AG10803 (cell line): ENCODE results near the gene CAPNS2.

Source experiments
- DNase-seq: peaks from one replicate; pipeline ENCODE4 v3.0.0; 2010; ENCODE audit warnings: low read depth
- H3K4me3 ChIP-seq: 2 replicates; pipeline ENCODE4 v1.5.1; 2011; ENCODE audit warnings: mild to moderate bottlenecking, low read length, control low read depth
- TF ChIP-seq, protein P1 (sequence below): conservative IDR thresholded peaks from 2 replicates; pipeline ENCODE4 v1.5.1; 2011; ENCODE audit warnings: mild to moderate bottlenecking, low read length, control low read depth, inconsistent platforms

The CAPNS2 gene

DNA sequence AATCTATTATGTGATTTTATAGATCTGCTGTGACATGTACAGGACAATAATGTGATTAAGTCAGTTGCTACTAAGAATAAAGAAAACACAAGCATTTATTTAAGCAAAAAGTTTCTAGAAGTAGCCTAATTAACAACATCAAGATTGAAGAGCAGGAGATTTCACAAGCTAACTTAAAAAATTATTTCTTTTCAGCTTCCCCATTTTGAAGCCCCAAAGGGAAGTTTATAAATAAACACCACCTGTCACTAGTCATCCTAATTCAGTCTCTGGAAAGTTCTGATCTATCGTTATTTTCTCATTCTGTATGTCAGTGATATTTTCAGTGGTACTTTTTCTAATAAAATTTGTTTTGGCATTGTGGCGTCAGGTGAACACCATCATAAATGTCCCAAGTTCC, 8.3 kb downstream of the CAPNS2 start:
- no peak overlapping the region for H3K4me3 ChIP-seq
- TF ChIP-seq, protein P1, sequence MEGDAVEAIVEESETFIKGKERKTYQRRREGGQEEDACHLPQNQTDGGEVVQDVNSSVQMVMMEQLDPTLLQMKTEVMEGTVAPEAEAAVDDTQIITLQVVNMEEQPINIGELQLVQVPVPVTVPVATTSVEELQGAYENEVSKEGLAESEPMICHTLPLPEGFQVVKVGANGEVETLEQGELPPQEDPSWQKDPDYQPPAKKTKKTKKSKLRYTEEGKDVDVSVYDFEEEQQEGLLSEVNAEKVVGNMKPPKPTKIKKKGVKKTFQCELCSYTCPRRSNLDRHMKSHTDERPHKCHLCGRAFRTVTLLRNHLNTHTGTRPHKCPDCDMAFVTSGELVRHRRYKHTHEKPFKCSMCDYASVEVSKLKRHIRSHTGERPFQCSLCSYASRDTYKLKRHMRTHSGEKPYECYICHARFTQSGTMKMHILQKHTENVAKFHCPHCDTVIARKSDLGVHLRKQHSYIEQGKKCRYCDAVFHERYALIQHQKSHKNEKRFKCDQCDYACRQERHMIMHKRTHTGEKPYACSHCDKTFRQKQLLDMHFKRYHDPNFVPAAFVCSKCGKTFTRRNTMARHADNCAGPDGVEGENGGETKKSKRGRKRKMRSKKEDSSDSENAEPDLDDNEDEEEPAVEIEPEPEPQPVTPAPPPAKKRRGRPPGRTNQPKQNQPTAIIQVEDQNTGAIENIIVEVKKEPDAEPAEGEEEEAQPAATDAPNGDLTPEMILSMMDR = no peak
- no peak for DNase-seq

DNA sequence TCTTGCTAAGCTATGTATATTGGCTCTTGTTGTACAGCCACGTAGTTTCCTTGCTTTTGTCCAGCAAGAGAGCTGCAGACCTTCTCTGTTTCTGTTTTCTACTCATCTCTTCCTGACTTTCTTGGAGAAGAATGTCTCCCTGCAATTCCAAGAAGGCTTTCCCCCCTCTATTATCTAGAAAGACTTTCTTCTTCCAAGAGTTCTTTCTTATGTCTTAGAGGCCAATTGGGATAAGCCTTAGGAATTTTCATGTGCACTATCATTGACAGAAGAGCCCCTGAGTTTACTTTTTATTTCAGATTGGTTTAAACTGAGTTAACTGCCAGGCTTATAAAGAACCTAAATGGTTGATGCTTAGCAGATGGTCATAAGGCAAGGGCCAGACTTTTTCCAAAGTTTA, 9.0 kb downstream of the CAPNS2 start:
- no peak overlapping the region for H3K4me3 ChIP-seq
- DNase-seq = no peak
- TF ChIP-seq, protein P1 = no peak

DNA sequence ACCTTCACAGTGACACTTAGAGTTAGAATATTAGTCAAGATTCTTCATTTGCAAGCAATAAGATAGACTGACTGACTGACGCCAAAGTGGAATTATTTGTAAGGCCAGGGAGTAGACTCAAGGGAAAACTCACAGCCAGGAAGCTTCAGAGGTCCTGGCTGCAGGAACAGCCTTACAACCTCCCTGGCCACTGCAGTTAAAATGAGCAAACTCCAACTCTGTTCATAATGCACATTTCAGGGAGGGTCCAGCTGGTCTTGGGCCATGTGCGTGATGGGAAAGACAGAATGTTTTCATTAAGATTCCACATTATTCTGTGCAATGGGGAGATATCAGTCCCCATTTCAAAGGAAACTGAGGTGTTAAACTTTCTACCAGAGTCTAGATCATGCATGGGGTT, 9.9 kb downstream of the CAPNS2 start:
- TF ChIP-seq, protein P1 = no peak
- no peak for DNase-seq
- no peak overlapping the region for H3K4me3 ChIP-seq

DNA sequence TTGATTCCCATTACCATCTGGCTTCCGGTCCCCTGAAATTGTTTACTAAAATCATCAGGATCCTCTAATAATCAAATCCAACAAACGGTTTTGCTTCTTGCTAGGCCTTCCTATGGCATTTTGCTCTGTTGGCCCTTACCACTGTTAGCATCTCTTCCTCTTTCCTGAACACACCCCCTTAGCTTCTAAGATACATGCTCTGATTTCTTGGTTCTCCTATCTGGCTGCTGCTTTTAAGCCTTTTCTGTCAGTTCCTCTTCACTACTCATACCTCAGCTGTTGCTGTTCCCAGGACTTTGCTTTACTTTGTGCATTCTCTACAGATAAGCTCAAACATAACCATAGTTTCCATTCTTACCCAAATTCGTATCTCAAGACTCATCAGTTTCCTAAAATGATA, 11.4 kb downstream of the CAPNS2 start:
- H3K4me3 ChIP-seq = no peak overlapping the region
- TF ChIP-seq, protein P1 = no peak
- no peak for DNase-seq

DNA sequence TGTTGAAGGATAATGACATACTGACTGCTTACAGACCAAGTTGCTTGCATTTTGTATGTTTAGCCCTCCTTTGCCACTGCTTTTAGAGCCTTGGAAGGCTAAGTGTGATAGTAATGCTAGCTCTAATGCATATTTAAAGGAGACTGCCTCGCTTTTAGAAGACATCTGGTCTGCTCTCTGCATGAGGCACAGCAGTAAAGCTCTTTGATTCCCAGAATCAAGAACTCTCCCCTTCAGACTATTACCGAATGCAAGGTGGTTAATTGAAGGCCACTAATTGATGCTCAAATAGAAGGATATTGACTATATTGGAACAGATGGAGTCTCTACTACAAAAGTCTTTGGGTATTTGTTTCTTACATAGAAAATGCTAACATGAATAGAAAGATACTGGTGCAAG, 19.1 kb downstream of the CAPNS2 start:
- TF ChIP-seq, protein P1 = no peak
- H3K4me3 ChIP-seq = no peak overlapping the region
- DNase-seq = no peak

DNA sequence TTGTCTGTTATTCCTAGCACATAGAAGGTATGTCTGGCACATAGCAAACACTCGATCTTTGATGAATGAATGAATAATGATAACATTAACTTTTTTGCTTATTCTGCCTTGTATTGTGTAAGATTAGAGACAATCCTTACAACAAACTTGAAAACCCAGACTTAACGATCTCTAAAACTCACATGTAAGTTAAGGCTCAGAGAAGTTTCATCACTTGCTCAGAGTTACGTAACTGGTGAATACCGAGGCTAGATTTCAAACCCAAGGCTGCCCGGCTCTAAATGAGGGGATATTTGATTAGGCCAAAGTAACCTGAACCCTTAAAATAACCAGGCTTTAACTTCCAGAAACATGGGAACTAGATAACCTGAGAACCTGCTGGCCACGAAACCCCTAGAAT, 22.3 kb downstream of the CAPNS2 start:
- DNase-seq = peak; percentile 5
- TF ChIP-seq, protein P1 = no peak
- H3K4me3 ChIP-seq = no peak overlapping the region

DNA sequence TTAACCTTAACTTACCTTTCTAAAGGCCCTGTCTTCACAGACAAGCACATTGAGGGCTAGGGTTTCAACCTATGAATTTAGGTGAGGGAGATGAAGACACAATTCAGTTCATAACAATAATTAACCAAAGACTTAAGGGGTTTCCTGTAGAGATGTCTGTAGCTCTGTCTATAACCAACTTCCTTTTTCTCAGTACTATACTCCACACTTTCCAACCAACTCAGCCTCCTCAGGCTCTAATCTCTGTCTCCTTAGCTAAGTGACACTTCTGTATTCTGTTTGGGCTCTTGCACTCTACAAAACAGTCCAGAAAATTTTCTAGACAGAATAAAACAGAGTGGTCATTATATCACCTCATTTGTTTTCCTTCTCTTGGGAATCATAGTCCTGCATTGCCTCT, 25.8 kb downstream of the CAPNS2 start:
- TF ChIP-seq, protein P1 = no peak
- no peak overlapping the region for H3K4me3 ChIP-seq
- no peak for DNase-seq
